ENCODE results near the gene CCDC106. TPM values are rescaled to one million over a fixed set of nuclear protein-coding genes. Genes with fewer than 3 reads are reported as not detected.

The CCDC106 gene
- 6.9 and 7.4 TPM in 2 replicates for total RNA-seq

GRCh38 chr19:55647732-55648584 is at the start of gene CCDC106:
CCDC106 (plus strand) TSS chr19:55648212; CDS start chr19:55649047, 835 bp downstream.

DNA sequence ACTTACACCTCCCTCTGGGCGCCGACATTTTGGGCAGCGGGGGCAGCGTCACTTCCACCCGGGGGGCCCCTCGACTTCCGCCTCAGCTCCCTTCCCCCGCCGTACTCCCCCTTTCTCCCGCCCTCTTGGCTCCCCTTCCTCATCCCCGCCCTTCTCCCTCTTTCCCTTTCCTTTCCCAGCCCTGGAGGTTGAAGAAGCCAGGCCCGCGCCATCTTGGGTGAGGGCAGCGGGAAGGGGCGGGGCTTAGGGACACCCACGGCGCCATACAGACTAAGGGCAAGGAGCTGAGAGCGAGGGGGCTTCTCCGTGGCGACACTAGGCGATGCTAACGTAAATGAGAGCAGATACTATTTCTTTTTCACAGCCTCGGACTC is 48.6 kb upstream of the CCDC106 start, which contains the start of gene FIZ1:
Gene FIZ1, minus strand, starts transcription at position 50 of the 374 bp plus-strand sequence. CDS start 1,652 bp downstream, outside the sequence.

GRCh38 chr19:55599842-55600661 is 48.0 kb upstream of the CCDC106 start, which contains the start of gene ZNF524:
ZNF524 (plus strand) TSS chr19:55600288; CDS start chr19:55602113, 1,825 bp downstream.

GRCh38 chr19:55605637-55606470 is 42.2 kb upstream of the CCDC106 start, which contains the start of gene ZNF865:
ZNF865 (plus strand) TSS chr19:55605647; CDS start chr19:55613619, 7,972 bp downstream.

DNA sequence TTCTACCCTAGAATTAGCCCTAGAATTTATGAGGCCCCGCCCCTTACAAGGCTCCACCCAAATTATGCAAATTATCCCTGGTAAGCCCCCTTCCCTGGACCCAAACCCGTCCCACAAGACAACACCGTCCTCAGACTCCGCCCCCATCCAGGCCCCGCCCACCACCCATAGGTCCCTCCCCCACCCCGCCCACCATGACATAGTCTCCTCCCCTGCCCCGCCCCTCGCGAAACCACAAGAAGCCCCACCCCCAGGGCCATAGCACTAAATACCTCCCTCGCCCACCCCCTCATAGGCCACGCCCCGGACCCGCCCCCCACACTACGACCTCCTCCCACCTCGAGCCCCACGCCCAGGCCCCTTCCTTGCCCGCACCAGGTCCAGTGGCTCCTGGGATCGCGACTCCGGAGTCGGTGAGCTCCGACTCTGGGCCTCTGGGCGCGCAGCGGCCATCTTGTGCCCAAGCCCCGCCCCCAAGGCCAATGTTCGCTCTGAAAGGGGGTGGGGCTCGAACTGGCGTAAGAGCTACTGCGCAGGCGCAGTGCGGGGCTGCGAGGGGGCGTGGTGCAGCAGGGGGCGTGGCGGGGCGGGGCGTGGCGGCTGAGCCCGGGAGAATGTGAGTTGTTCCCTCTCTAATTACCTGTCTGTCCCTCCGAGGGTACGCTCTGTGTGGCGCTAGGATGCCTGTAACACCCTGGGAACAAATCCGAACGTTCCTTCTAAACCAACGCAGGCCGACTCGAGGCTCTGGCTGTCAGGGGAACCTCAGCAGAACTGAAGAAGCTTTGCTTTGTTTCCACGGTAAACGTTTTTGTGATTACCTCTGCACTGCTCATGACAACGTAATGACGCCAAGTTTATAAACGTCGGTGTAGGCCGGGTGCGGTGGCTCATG is 23.7 kb upstream of the CCDC106 start, which contains the start of gene ZNF784:
Gene ZNF784, minus strand, starts transcription at position 458 of the 895 bp plus-strand sequence. Its CDS starts 5 bp downstream, at position 453.

GRCh38 chr19:55640577-55641425 is 7.2 kb upstream of the CCDC106 start, which contains the start of gene ZNF580:
ZNF580 (plus strand) TSS chr19:55641002; CDS start chr19:55642509, 1,507 bp downstream.

DNA sequence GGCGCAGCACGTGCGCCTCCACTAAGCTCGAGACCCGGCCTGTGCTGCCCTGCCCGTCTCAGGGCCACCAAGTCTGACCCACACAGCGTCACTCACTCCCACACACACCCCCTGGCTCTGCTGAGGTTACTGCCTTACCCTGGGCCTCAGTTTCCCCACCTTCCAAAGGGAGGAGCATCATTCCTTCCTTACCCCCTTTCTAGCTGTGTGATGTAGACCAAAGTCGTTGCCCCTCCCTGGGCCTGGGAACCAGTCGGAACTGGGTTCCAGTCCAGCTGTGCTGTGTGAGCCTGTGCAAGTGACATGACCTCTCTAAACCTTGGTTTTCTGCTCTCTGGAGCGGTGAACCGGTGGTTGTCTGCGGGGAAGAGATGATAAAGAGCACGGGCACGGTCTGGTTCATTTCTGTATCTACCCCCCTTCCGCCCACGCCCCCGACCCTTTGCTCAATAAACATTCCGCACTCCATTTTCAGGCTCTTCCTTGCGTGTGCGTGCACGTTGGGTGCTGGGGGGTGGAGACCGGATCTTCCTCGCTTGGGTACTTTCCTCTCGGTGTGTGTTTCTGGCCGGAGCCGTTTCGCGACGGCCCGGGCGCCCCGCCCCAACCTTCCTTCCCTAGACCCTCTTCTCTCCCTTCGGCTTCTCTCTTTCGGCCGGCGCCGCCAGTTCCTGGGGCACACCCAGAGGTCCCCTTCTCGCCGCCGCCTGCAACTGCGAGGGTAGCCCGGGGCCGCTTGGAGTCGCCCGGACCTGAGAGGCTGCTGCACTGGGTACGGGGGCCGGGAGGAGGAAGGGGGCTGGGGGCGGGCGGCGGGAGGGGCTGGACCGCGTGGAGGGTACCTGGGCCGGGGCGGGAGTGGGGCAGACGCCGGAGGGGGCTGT is 4.8 kb upstream of the CCDC106 start, which contains the start of gene ZNF581:
Gene ZNF581, plus strand, starts transcription at position 647 of the 884 bp plus-strand sequence. CDS start 923 bp downstream, outside the sequence.

DNA sequence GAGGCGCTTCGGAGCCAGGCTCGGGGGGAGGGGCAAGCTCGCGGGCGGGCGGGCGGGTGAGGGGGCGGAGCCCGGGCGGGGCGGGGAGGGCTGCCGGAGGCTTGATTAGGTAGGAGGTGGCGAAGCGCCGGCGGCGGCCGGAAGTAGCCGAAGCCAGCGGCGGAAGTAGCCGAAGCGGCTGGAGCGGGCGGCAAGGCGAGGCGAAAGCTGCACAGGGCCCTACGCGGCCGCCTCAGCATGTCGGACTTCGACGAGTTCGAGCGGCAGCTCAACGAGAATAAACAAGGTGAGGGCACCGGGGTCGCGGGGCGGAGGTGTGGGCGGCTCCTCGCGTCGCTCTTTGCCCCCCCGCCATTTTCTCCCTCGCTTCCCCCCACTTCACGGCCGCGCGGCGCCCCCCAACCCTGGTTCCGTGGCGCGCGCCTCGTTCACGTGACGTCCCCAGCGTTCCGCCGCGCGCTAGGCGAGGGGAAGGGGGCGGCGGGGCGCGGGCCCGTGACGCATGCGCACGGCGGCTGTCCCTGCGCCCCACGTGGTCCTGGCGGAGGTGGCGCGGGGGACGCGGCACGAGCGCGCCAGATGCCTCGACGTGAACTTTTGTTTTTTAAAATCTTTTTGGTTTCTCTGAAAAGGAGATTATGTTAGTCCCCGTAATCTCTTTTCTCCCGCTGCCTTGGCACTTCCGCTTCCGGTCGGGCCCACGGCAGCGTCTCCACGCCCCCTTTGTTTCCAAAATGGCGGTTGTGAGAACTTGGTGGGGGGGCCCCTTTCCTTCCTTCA is 7.0 kb downstream of the CCDC106 start, which contains the start of gene U2AF2:
Gene U2AF2, plus strand, starts transcription at position 168 of the 780 bp plus-strand sequence. Its CDS starts 70 bp downstream, at position 238.

GRCh38 chr19:55674841-55675660 is 27.0 kb downstream of the CCDC106 start, which contains the start of gene EPN1:
EPN1 (plus strand) TSS chr19:55675226; CDS start chr19:55678628, 3,402 bp downstream.

Other genes starting within 250 kb of the CCDC106 start
- 32.4 and 36.3 TPM in 2 replicates for gene UBE2S, start 240.4 kb upstream of the CCDC106 start, total RNA-seq
- gene SHISA7, start 204.9 kb upstream of the CCDC106 start, total RNA-seq: not detected in 2 replicates
- gene ISOC2, start 186.6 kb upstream of the CCDC106 start, total RNA-seq: 48.6 and 53.3 TPM in 2 replicates
- gene C19orf85, start 183.5 kb upstream of the CCDC106 start, total RNA-seq: not detected in 2 replicates
- 2.1 and 2.7 TPM in 2 replicates for gene ZNF628, start 171.6 kb upstream of the CCDC106 start, total RNA-seq
- gene NAT14, start 163.0 kb upstream of the CCDC106 start, total RNA-seq: 3.8 and 5.6 TPM in 2 replicates
- gene SSC5D, start 159.8 kb upstream of the CCDC106 start, total RNA-seq: 23.4 and 33.8 TPM in 2 replicates
- not detected in 2 replicates for gene SBK2, start 111.1 kb upstream of the CCDC106 start, total RNA-seq
- 0.11 TPM in 1 of 2 replicates, not detected in the other for gene SBK3, start 102.7 kb upstream of the CCDC106 start, total RNA-seq
- gene ZNF579, start 67.4 kb upstream of the CCDC106 start, total RNA-seq: 6.5 and 8.9 TPM in 2 replicates
- gene FIZ1, start 48.7 kb upstream of the CCDC106 start, total RNA-seq: 3.4 and 5.1 TPM in 2 replicates
- 6.6 and 7.1 TPM in 2 replicates for gene ZNF524, start 47.9 kb upstream of the CCDC106 start, total RNA-seq
- 1.2 and 1.3 TPM in 2 replicates for gene ZNF865, start 42.6 kb upstream of the CCDC106 start, total RNA-seq
- 4.7 and 6.2 TPM in 2 replicates for gene ZNF784, start 23.6 kb upstream of the CCDC106 start, total RNA-seq
- 5.3 and 8.6 TPM in 2 replicates for gene ZNF580, start 7.2 kb upstream of the CCDC106 start, total RNA-seq
- gene ZNF581, start 4.6 kb upstream of the CCDC106 start, total RNA-seq: 17.6 and 20.4 TPM in 2 replicates
- gene U2AF2, start 6.8 kb downstream of the CCDC106 start, total RNA-seq: 65.0 and 66.0 TPM in 2 replicates
- 48.3 and 57.5 TPM in 2 replicates for gene EPN1, start 27.0 kb downstream of the CCDC106 start, total RNA-seq
- gene NLRP9, start 90.2 kb downstream of the CCDC106 start, total RNA-seq: not detected in 2 replicates
- not detected in 2 replicates for gene RFPL4A, start 110.9 kb downstream of the CCDC106 start, total RNA-seq
- gene RFPL4AL1, start 120.9 kb downstream of the CCDC106 start, total RNA-seq: not detected in 2 replicates
- not detected in 2 replicates for gene NLRP11, start 183.8 kb downstream of the CCDC106 start, total RNA-seq
- not detected in 2 replicates for gene NLRP4, start 188.3 kb downstream of the CCDC106 start, total RNA-seq